ENCODE measurements around the gene P2RY12.

Gene P2RY12

GRCh38 chr3:151305060-151305774, 79.3 kb downstream of the P2RY12 start:
- no peak for DNase-seq

GRCh38 chr3:151303751-151304150, 80.8 kb downstream of the P2RY12 start:
- no peak for DNase-seq

GRCh38 chr3:151301787-151302186, 82.8 kb downstream of the P2RY12 start:
- no peak for DNase-seq

- DNase-seq, result no peak
Observed at GRCh38 chr3:151300539-151300938, 84.0 kb downstream of the P2RY12 start.

GRCh38 chr3:151299006-151299405, 85.5 kb downstream of the P2RY12 start:
- DNase-seq, result peak in 2 of 3 experiments; percentile 37 to 59

- DNase-seq, result no peak
Observed at GRCh38 chr3:151297429-151297828, 87.1 kb downstream of the P2RY12 start.

- DNase-seq, result no peak
Observed at GRCh38 chr3:151296226-151296625, 88.3 kb downstream of the P2RY12 start.

GRCh38 chr3:151293127-151293526, 91.4 kb downstream of the P2RY12 start:
- no peak for DNase-seq

GRCh38 chr3:151290673-151291072, 93.9 kb downstream of the P2RY12 start:
- peak in 1 of 3 experiments; percentile 25 for DNase-seq

- DNase-seq, result no peak
Observed at GRCh38 chr3:151289445-151289844, 95.1 kb downstream of the P2RY12 start.

Measured in NCI-H1417 (cell line).